GM19193 (cell line): Measurements from ENCODE around the gene HERPUD1.
A peak's percentile ranks its signal among the peaks of the same experiment; 100 is the strongest.

ENCODE experiments used
- POLR2A ChIP-seq: IDR thresholded peaks from 4 replicates; pipeline ENCODE4 v1.6.1; 2011; ENCODE audit not compliant: insufficient read depth, insufficient read length; ENCODE audit errors: extremely low read depth

HERPUD1 gene

GRCh38 chr16:56941856-56942331 lies 10.0 kb downstream of the HERPUD1 start:
- peak; percentile 47 for TF ChIP-seq POLR2A

GRCh38 chr16:56943761-56944375 lies 11.9 kb downstream of the HERPUD1 start:
- no peak for TF ChIP-seq POLR2A

- peak; percentile 62 for TF ChIP-seq POLR2A
Measured at GRCh38 chr16:56944954-56945839, 13.3 kb downstream of the HERPUD1 start.

GRCh38 chr16:56945847-56946527 lies 14.0 kb downstream of the HERPUD1 start:
- no peak for TF ChIP-seq POLR2A

- peak; percentile 64 for TF ChIP-seq POLR2A
Measured at GRCh38 chr16:56946767-56947603, 15.0 kb downstream of the HERPUD1 start.

DNA sequence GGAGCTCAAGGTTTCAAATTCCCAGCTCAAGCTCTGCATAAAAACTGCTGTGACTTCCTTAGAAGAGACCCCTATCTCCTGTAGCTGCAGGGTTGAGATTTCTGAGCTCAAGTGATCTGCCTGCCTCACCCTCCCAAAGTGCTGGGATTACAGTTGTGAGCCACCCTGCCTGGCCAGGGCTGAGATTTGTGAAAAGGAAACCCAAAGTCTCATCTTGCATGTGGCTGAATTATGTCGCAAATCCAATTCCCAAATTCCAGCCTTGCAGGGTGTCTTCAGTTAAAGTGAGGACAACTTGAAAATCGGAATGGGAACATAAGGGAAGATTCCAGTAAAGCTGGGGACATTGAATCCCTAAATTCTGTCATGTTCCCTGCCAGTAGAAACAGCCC lies 15.7 kb downstream of the HERPUD1 start:
- TF ChIP-seq POLR2A = no peak

DNA sequence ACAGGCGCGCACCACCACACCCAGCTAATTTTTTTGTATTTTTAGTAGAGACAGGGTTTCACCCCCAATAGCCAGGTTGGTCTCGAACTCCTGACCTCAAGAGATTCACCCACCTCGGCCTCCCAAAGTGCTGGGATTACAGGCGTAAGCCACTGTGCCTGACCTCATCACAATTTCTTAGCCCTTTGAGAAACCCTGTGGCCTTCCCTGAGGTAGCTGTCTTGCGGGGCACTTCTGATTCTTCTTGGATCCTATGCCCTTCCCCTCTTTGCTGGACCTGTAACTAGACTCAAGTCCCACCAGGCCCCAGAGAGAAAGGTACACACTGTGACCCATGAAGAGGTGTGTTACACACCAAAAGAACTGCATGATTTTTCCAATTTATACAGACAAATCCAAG lies 16.3 kb downstream of the HERPUD1 start:
- TF ChIP-seq POLR2A = no peak

GRCh38 chr16:56950051-56950450 lies 18.1 kb downstream of the HERPUD1 start:
- TF ChIP-seq POLR2A = no peak

DNA sequence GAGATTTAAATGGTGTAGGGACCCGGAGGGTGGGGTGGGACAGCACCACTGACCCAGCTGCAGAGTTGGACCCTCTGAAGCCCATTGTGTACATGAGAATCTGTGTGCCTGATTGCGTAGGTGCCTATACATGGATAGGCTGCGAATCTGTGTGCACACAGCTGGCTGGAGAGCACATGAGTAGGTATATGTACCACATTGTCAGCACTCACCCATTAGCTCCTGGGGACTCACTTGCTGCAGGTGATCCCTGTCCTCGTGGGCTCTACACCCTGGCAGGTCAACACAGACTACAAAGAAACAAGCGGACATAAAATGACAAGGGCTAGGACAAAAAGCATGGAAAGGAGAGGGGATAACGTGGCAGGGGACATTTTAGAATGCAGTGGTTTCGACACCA lies 18.5 kb downstream of the HERPUD1 start:
- no peak for TF ChIP-seq POLR2A

- TF ChIP-seq POLR2A = no peak
Measured at GRCh38 chr16:56950881-56951771, 19.2 kb downstream of the HERPUD1 start.

GRCh38 chr16:56953006-56953405 lies 21.1 kb downstream of the HERPUD1 start:
- TF ChIP-seq POLR2A = no peak

GRCh38 chr16:56956076-56956475 lies 24.1 kb downstream of the HERPUD1 start:
- TF ChIP-seq POLR2A = no peak

GRCh38 chr16:56956756-56957155 lies 24.8 kb downstream of the HERPUD1 start:
- TF ChIP-seq POLR2A = no peak

DNA sequence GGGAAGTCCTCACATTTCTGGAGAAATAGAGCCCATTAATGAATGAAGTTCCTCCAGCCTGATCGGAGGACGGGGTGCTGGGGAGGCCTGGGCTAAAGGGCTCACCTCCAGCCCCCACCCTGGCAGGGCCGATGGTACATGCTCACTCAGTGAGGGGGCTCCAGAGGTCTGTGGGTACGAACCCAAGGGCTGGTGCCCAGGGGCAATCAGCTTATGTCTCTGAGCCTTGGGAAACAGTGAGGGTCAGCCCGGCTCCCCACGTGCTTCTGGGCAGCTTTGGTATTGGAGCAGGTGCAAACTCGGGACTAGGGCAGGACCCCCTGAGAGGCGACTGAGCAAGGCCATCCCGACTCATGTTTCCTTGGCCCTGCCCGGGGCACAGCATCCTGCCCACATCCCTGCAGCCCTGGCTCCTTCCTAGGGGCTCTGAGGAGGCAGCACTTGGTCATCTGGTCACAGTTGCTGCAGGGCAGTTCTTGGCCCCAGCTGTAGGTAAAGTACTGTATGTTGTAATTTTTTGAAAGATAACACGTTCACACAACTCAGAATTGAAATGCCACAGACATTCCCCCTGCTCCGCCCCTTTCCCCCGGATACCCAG lies 28.8 kb downstream of the HERPUD1 start:
- no peak for TF ChIP-seq POLR2A

DNA sequence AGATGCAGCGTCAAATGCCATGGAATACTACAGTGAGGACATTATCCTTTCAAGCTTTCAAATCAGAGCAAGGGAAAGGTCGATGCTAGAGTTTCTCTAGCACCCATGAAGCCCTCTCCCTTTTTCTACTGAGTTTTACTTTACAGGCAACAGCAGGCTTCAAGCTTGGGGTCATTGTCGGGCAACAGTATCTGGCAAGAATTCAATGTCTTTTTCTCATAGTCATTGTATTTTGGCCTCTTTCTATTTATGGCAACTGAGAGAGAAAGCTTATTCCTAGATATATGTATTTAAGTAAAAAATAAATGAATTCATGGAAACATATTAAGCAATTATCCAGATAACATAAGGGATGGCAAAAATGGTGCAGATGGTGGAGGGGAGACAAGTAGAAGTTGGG lies 29.4 kb downstream of the HERPUD1 start:
- no peak for TF ChIP-seq POLR2A
